NCI-H1694 (cell line): ENCODE data around the gene EXOC6B.

ENCODE experiments used
- DNase-seq: peaks from one replicate; lab custom pipeline; 2025; lab: John Stamatoyannopoulos, UW

The EXOC6B gene

DNA sequence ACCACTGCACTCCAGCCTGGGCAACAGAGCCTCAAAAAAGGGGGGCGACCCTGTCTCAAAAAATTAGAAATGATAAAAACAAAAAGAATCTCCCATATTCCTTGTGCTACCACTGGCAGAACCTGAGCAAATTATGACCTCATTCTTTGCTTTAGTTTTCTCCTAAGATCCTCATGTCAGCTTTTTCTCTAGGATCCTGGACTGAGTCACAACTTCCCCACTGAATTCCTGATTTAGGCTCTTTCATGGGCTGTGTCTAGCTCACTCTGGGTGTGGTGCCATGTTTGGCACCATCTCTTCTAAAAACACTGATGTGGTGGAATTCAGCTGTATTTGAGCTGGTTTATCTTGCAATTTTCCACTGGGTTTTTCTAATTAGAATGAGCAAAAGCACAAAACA, 37.1 kb downstream of the EXOC6B start:
- DNase-seq: no peak

- no peak for DNase-seq
Observed at GRCh38 chr2:72785517-72785916, 40.3 kb downstream of the EXOC6B start.

DNA sequence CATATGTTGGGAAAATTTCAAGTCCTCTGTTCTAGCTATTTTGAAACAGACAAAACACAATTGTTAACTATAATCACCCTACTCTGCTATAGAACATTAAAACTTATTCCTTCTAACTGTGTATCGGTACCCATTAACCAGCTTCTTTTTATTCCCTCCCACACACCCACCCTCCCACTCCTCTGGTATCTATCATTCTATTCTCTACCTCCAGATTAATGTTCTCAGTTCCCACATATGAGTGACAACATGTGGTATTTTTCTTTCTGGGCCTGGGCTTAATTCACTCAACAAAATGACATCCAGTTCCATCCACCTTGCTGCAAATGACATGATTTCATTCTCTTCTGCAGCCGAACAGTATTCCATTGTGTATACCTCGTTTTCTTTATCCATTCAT, 43.3 kb downstream of the EXOC6B start:
- no peak for DNase-seq

DNA sequence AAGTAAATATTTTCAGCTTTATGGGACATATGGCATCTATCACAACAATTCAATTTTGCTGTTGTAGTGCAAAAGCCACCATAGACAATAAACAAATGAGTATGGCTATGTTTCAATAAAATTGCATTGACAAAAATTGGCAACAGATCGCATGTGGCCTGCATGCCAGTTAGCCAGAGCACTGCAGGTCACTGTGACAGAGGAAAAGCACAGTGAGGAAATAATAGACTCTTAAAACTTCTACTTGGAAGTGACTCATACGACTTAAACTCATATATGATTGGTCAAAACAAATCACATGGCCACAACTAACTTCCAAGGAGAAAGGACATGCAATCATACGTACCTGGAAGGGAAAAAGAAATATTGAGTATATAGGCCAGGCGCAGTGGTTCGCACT, 44.4 kb downstream of the EXOC6B start:
- no peak for DNase-seq

DNA sequence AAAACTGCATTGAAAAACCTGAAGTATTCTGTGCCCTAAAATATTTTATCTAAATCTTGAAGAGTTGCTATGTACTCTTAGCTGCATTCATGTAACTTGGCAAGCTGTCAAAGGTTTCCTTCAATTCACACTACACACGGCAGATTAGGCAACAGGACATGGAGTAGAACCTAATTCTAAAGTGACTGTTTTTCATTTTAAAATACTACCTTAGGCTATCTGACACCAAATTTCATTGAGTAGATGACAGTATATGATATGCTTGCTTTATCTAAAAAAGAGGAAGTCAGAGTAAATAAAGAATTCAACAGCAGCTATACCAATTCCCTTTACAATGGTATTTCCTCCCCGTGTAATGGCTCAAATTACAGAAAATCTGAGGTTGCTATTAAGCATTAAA, 45.4 kb downstream of the EXOC6B start:
- no peak for DNase-seq

DNA sequence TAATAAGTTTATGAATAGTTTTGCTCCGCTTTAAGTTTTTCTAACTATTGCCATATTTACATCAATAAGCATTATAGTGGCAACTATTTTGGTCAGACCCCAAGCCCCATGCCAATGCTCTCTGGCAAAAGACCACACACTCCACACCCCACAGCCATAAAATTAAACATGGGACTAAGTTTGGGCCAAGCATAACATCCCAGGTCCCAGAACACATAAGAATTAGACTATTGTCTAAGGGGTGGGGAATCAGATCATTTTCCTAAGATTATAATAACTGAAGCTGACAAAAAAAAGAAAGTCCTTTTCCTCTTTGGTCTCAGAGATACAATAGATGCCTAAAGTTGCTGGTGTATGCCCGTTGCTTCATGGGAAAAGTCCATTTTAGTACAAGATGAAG, 46.3 kb downstream of the EXOC6B start:
- DNase-seq: no peak

GRCh38 chr2:72778410-72778809, 47.4 kb downstream of the EXOC6B start:
- DNase-seq: no peak

- peak; percentile 86 for DNase-seq
Observed at GRCh38 chr2:72770879-72771461, 54.9 kb downstream of the EXOC6B start.

- no peak for DNase-seq
Observed at GRCh38 chr2:72765997-72766609, 59.7 kb downstream of the EXOC6B start.

- DNase-seq: no peak
Observed at GRCh38 chr2:72762276-72762675, 63.6 kb downstream of the EXOC6B start.

- DNase-seq: no peak
Observed at GRCh38 chr2:72759755-72760154, 66.1 kb downstream of the EXOC6B start.

GRCh38 chr2:72757177-72757775, 68.6 kb downstream of the EXOC6B start:
- DNase-seq: no peak

DNA sequence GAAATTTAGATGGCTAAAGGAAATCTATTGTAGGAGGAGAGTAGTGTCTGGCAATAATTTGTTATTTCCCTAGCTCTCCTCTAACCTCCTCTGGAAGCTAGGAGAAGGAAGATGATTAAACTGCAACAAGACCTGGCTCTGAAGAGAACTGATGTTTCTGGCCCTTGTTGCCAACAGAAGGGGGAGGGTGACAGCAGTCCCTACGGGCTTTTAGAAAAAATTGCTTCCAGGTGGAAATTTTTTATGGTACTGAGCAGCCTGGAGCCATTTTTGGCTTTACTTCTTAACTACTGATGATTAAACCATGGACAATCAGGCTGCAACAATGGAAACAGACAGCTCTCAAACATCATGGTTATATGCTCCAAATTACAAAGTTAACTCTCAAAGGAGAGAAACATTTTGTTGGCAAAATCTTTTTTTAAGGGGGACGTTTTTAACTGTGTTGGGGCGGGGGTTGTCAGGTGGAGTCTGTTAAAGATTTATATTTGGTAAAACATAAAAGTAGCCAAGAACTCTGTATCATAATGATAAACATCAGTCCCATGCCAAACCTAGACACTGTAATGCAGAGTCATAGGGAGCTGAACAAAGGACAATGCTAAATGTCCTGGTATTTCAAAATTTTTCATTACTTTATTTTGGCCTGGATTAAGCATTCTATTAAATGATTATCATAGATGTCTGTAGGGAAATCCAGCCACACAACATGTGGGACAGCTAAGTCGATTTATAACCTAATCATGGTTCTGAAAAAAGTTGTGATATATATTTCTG, 70.0 kb downstream of the EXOC6B start:
- DNase-seq: no peak

GRCh38 chr2:72754628-72755320, 71.1 kb downstream of the EXOC6B start:
- DNase-seq: no peak

- DNase-seq: no peak
Observed at GRCh38 chr2:72750977-72751639, 74.7 kb downstream of the EXOC6B start.

GRCh38 chr2:72750466-72750865, 75.4 kb downstream of the EXOC6B start:
- DNase-seq: no peak

- DNase-seq: no peak
Observed at GRCh38 chr2:72747344-72747743, 78.5 kb downstream of the EXOC6B start.

- DNase-seq: peak; percentile 81
Observed at GRCh38 chr2:72745679-72746368, 80.0 kb downstream of the EXOC6B start.

- DNase-seq: no peak
Observed at GRCh38 chr2:72744049-72744448, 81.8 kb downstream of the EXOC6B start.

- no peak for DNase-seq
Observed at GRCh38 chr2:72743481-72743880, 82.4 kb downstream of the EXOC6B start.

GRCh38 chr2:72738096-72738495, 87.7 kb downstream of the EXOC6B start:
- no peak for DNase-seq
